Lower lobe of right lung (tissue), 2 donors: ENCODE data around the gene TLL2. TPM values are rescaled to one million over a fixed set of nuclear protein-coding genes. Genes with fewer than 3 reads are reported as not detected.
A peak's percentile ranks its signal among the peaks of the same experiment; 100 is the strongest.

ENCODE experiments used
- ATAC-seq, 2 donors: fragments of 200-7000 bp; cut with Tn5 transposase; one replicate each; pipeline ENCODE4 v1.9.1; 2020 to 2022; ENCODE audit warnings: mild to moderate bottlenecking in 2 of 2, moderate library complexity in 2 of 2
- DNase-seq: peaks from one replicate; pipeline ENCODE4 v3.0.0-alpha.2; 2020
- H3K27ac ChIP-seq: fragments of 200-600 bp; one replicate; pipeline ENCODE4 v1.8.0; 2022
- H3K27me3 ChIP-seq: fragments of 200-600 bp; one replicate; pipeline ENCODE4 v1.8.0; 2022; ENCODE audit warnings: low read depth
- H3K36me3 ChIP-seq: fragments of 200-600 bp; one replicate; pipeline ENCODE4 v1.8.0; 2022; ENCODE audit warnings: mild to moderate bottlenecking
- H3K4me1 ChIP-seq: fragments of 200-600 bp; one replicate; pipeline ENCODE4 v1.8.0; 2022
- H3K4me3 ChIP-seq: fragments of 200-600 bp; one replicate; pipeline ENCODE4 v1.8.0; 2022; ENCODE audit warnings: mild to moderate bottlenecking
- H3K9me3 ChIP-seq: fragments of 200-600 bp; one replicate; pipeline ENCODE4 v1.8.0; 2022
- CTCF ChIP-seq: fragments of 200-600 bp; IDR thresholded peaks from one replicate; pipeline ENCODE4 v1.8.0; 2022; ENCODE audit warnings: antibody characterized with exemption, mild to moderate bottlenecking
- intact Hi-C: fragments of 100-400 bp; cut with DNase I; formaldehyde crosslinking; loops from one replicate; pipeline ENCODE4 v1.11.0; 2022
- total RNA-seq: library from RNA; stranded (reverse); fragmentation: NEBNext Ultra II Directional; extraction: Animal tissue kit (Norgen Biotek cat#: 25700); gene quantifications from one replicate; pipeline ENCODE4 v1.2.1, GENCODE V29; 2021
- donor health status: DM: no; HTN: yes; CAD: no; lungs with severe emphysema.

The TLL2 gene
- total RNA-seq, 1 donor from 2014 or later: not detected

- ATAC-seq: no peak
Measured at GRCh38 chr10:96377816-96378294, 135.9 kb downstream of the TLL2 start.

GRCh38 chr10:96376483-96376882, 137.2 kb downstream of the TLL2 start:
- DNase-seq (no peak), ATAC-seq (no peak)
- Histone ChIP-seq H3K4me3 (no peak overlapping the region), H3K27ac (no peak overlapping the region), H3K4me1 (peaks cover 16% of the 10 kb centered on the region), H3K9me3 (no peaks in the 10 kb centered on the region), H3K36me3 (no peaks in the 10 kb centered on the region), H3K27me3 (no peaks in the 10 kb centered on the region)
- intact Hi-C loops: no loop called here
- TF ChIP-seq CTCF: no peak

More at GRCh38 chr10:96377816-96378294, 135.9 kb downstream of the TLL2 start:
- Histone ChIP-seq H3K27me3 (no peaks in the 10 kb centered on the region), H3K4me1 (peaks cover 16% of the 10 kb centered on the region), H3K36me3 (no peaks in the 10 kb centered on the region), H3K9me3 (no peaks in the 10 kb centered on the region), H3K27ac (no peak overlapping the region), H3K4me3 (no peak overlapping the region)
- intact Hi-C loops: no loop called here
- DNase-seq: no peak
- no peak for TF ChIP-seq CTCF

- intact Hi-C loops: no loop called here
Measured at GRCh38 chr10:96374985-96375830, 138.5 kb downstream of the TLL2 start.

GRCh38 chr10:96374639-96374984, 139.1 kb downstream of the TLL2 start:
- no peak for DNase-seq
- H3K27me3 ChIP-seq: no peaks in the 10 kb centered on the region
- intact Hi-C loops: no loop called here
- no peaks in the 10 kb centered on the region for H3K36me3 ChIP-seq
- TF ChIP-seq CTCF: no peak
- ATAC-seq: no peak
- no peak overlapping the region for H3K27ac ChIP-seq
- H3K9me3 ChIP-seq: no peaks in the 10 kb centered on the region
- peaks cover 16% of the 10 kb centered on the region for H3K4me1 ChIP-seq
- H3K4me3 ChIP-seq: peak overlapping the region; percentile 54

More at GRCh38 chr10:96374985-96375830, 138.5 kb downstream of the TLL2 start:
- peak; percentile 98 for TF ChIP-seq CTCF
- H3K36me3 ChIP-seq: no peaks in the 10 kb centered on the region
- H3K4me1 ChIP-seq: peaks cover 16% of the 10 kb centered on the region
- H3K9me3 ChIP-seq: no peaks in the 10 kb centered on the region
- H3K27me3 ChIP-seq: no peaks in the 10 kb centered on the region
- peak overlapping the region; percentile 54 for H3K4me3 ChIP-seq
- peak; percentile 92 to 93 for ATAC-seq
- no peak overlapping the region for H3K27ac ChIP-seq
- peak; percentile 87 for DNase-seq

- Histone ChIP-seq H3K4me1 (peaks cover 16% of the 10 kb centered on the region), H3K27ac (no peak overlapping the region), H3K4me3 (no peak overlapping the region), H3K9me3 (no peaks in the 10 kb centered on the region), H3K36me3 (no peaks in the 10 kb centered on the region), H3K27me3 (no peaks in the 10 kb centered on the region)
- intact Hi-C loops: no loop called here
- no peak for TF ChIP-seq CTCF
- ATAC-seq (no peak), DNase-seq (no peak)
Measured at GRCh38 chr10:96374004-96374403, 139.7 kb downstream of the TLL2 start.
